SK-N-SH (cell line): ENCODE measurements around the gene NME3.

ENCODE experiments used
- CTCF ChIP-seq: fragments of 200-600 bp; sonication (generic); IDR thresholded peaks from 2 replicates; pipeline ENCODE4 v1.6.1; 2017; ENCODE audit warnings: antibody characterized with exemption, mild to moderate bottlenecking, moderate library complexity
- EP300 ChIP-seq, 2 experiments: IDR thresholded peaks; 2 replicates each; pipeline versions ENCODE4 v1.4.0 to v1.6.1; 2012; ENCODE audit warnings: borderline replicate concordance in 1 of 2, low read depth in 1 of 2, low read length in 1 of 2
- EZH2phosphoT487 ChIP-seq: fragments of 200-600 bp; sonication (generic); IDR thresholded peaks from 2 replicates; pipeline ENCODE4 v1.6.1; 2017; ENCODE audit warnings: low read depth, mixed run types, mild to moderate bottlenecking, antibody characterized with exemption, moderate library complexity, borderline replicate concordance
- FOSL2 ChIP-seq: IDR thresholded peaks from 2 replicates; pipeline ENCODE4 v1.4.0; 2012; ENCODE audit warnings: low read depth, mild to moderate bottlenecking, moderate library complexity, borderline replicate concordance
- GABPA ChIP-seq: IDR thresholded peaks from 2 replicates; pipeline ENCODE4 v1.4.0; 2012; ENCODE audit warnings: low read depth, mild to moderate bottlenecking
- IRF3 ChIP-seq: fragments of 150-350 bp; IDR thresholded peaks from 2 replicates; pipeline ENCODE4 v1.6.1; 2016; ENCODE audit warnings: mild to moderate bottlenecking, low read depth, low read length
- PBX3 ChIP-seq: IDR thresholded peaks from 2 replicates; pipeline ENCODE4; 2012
- POLR2AphosphoS5 ChIP-seq: IDR thresholded peaks from 2 replicates; pipeline ENCODE4 v1.6.1; 2012; ENCODE audit warnings: low read depth, low read length
- RAD21 ChIP-seq: IDR thresholded peaks from 2 replicates; pipeline ENCODE4 v1.6.1; 2012; ENCODE audit warnings: mild to moderate bottlenecking, low read length
- REST ChIP-seq: IDR thresholded peaks from 2 replicates; pipeline ENCODE4 v1.6.1; 2012; ENCODE audit warnings: mild to moderate bottlenecking, low read depth, low read length, moderate library complexity
- TAF1 ChIP-seq: IDR thresholded peaks from 2 replicates; pipeline ENCODE4 v1.6.1; 2012; ENCODE audit warnings: low read depth, mild to moderate bottlenecking, low read length, moderate library complexity, borderline replicate concordance
- ZBTB33 ChIP-seq: IDR thresholded peaks from 2 replicates; pipeline ENCODE4 v1.4.0; 2012; ENCODE audit warnings: low read depth, borderline replicate concordance

- TF ChIP-seq EP300 (IDR thresholded peaks at IDR 0.05; ENCODE audit: borderline replicate concordance in 1 of 2, low read depth in 1 of 2, low read length in 1 of 2) (no peak), FOSL2 (no peak), CTCF (no peak), REST (no peak), TAF1 (no peak), GABPA (no peak), IRF3 (no peak), POLR2AphosphoS5 (no peak), RAD21 (no peak), ZBTB33 (no peak), PBX3 (no peak), EZH2phosphoT487 (no peak)
These were observed 17.4 kb upstream of the NME3 start for GRCh38 chr16:1788708-1789100.
